Testis (tissue), 3 donors: ENCODE results near the gene C16orf92. TPM values are rescaled to one million over a fixed set of nuclear protein-coding genes. Genes with fewer than 3 reads are reported as not detected.

Experiments
- DNase-seq: peaks from one replicate; pipeline ENCODE4 v3.0.0-alpha.2; 2019
- H3K27ac ChIP-seq, 2 donors: fragments of 200-600 bp; sonication (generic); one replicate each; pipeline ENCODE4 v1.5.1; 2019
- H3K27me3 ChIP-seq: fragments of 200-600 bp; sonication (generic); one replicate; pipeline ENCODE4 v1.5.1; 2019
- H3K36me3 ChIP-seq: fragments of 200-600 bp; sonication (generic); one replicate; pipeline ENCODE4 v1.5.1; 2017; ENCODE audit warnings: low read depth; ENCODE audit errors: missing control alignments
- H3K4me1 ChIP-seq: fragments of 200-600 bp; sonication (generic); one replicate; pipeline ENCODE4 v1.5.1; 2019
- H3K4me3 ChIP-seq, 2 donors: fragments of 200-600 bp; sonication (generic); one replicate each; pipeline ENCODE4 v1.5.1; 2017 to 2019
- H3K9me3 ChIP-seq: fragments of 200-600 bp; sonication (generic); one replicate; pipeline ENCODE4 v1.5.1; 2017
- POLR2A ChIP-seq: fragments of 450-650 bp; IDR thresholded peaks from one replicate; pipeline ENCODE4 v1.6.1; 2017; ENCODE audit warnings: antibody characterized with exemption, mild to moderate bottlenecking, moderate library complexity
- WGBS, 2 donors: methylation state at CpG; one replicate each; pipeline ENCODE4 v1.1.5; 2018; 5-methylcytosine and 5-hydroxymethylcytosine counted together
- intact Hi-C: fragments of 100-400 bp; cut with DNase I; formaldehyde crosslinking; loops from one replicate; pipeline ENCODE4 v1.15.1; 2023; ENCODE audit warnings: low total_unique reads
- polyA plus RNA-seq: library from polyadenylated mRNA; stranded (reverse); fragments of 350-450 nt; fragmentation: Illumina TruSeq; extraction: RNeasy Lipid Tissue Mini Kit (QIAGEN cat#74804); gene quantifications from one replicate; pipeline ENCODE4 v1.2.3, GENCODE V29; 2014; ENCODE audit warnings: low read depth, low replicate concordance; ENCODE audit not compliant: insufficient read depth
- total RNA-seq, 2 donors: library from RNA; depleted of rRNA; stranded (reverse); fragments of >200 nt; gene quantifications; one replicate each; pipeline ENCODE4 v1.2.3, GENCODE V29; 2016
- TF ChIP-seq, protein P1 (sequence below), 3 experiments: fragments of 450-650 bp in 2 of 3; fragments of 200-600 bp in 1 of 3; sonication (generic) in 1 of 3; IDR thresholded peaks; one replicate each; pipeline ENCODE4 v1.5.1; 2016 to 2019; ENCODE audit warnings: antibody characterized with exemption in 3 of 3, mild to moderate bottlenecking in 2 of 3, moderate library complexity in 1 of 3

Gene C16orf92
- total and polyA plus RNA-seq, 3 donors from 2014 or later = 12.4 to 91.3 (median 20.3) TPM

GRCh38 chr16:30049871-30050270, 26.9 kb downstream of the C16orf92 start:
- no peaks in the 10 kb centered on the region for H3K27me3 ChIP-seq
- H3K4me1 ChIP-seq = peaks cover 7% of the 10 kb centered on the region
- no peaks in the 10 kb centered on the region for H3K36me3 ChIP-seq
- H3K9me3 ChIP-seq = no peaks in the 10 kb centered on the region
- no peak overlapping the region for H3K27ac ChIP-seq
- intact Hi-C loops = no loop called here
- TF ChIP-seq POLR2A = no peak
- TF ChIP-seq, protein P1, sequence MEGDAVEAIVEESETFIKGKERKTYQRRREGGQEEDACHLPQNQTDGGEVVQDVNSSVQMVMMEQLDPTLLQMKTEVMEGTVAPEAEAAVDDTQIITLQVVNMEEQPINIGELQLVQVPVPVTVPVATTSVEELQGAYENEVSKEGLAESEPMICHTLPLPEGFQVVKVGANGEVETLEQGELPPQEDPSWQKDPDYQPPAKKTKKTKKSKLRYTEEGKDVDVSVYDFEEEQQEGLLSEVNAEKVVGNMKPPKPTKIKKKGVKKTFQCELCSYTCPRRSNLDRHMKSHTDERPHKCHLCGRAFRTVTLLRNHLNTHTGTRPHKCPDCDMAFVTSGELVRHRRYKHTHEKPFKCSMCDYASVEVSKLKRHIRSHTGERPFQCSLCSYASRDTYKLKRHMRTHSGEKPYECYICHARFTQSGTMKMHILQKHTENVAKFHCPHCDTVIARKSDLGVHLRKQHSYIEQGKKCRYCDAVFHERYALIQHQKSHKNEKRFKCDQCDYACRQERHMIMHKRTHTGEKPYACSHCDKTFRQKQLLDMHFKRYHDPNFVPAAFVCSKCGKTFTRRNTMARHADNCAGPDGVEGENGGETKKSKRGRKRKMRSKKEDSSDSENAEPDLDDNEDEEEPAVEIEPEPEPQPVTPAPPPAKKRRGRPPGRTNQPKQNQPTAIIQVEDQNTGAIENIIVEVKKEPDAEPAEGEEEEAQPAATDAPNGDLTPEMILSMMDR (IDR thresholded peaks at IDR 0.05) = no peak
- DNase-seq = no peak
- WGBS, 2 donors = 91 to 98% methylated on average over 8 of the region's 8 CpGs
- no peak overlapping the region for H3K4me3 ChIP-seq

GRCh38 chr16:30051518-30051917, 28.5 kb downstream of the C16orf92 start:
- Histone ChIP-seq H3K27ac (no peak overlapping the region), H3K36me3 (no peaks in the 10 kb centered on the region), H3K4me1 (peaks cover 7% of the 10 kb centered on the region), H3K9me3 (no peaks in the 10 kb centered on the region), H3K4me3 (no peak overlapping the region), H3K27me3 (no peaks in the 10 kb centered on the region)
- TF ChIP-seq, protein P1 (IDR thresholded peaks at IDR 0.05) = no peak
- no peak for TF ChIP-seq POLR2A
- DNase-seq = no peak
- intact Hi-C loops = no loop called here
- WGBS, 2 donors = 79 to 81% methylated on average over 3 of the region's 3 CpGs

DNA sequence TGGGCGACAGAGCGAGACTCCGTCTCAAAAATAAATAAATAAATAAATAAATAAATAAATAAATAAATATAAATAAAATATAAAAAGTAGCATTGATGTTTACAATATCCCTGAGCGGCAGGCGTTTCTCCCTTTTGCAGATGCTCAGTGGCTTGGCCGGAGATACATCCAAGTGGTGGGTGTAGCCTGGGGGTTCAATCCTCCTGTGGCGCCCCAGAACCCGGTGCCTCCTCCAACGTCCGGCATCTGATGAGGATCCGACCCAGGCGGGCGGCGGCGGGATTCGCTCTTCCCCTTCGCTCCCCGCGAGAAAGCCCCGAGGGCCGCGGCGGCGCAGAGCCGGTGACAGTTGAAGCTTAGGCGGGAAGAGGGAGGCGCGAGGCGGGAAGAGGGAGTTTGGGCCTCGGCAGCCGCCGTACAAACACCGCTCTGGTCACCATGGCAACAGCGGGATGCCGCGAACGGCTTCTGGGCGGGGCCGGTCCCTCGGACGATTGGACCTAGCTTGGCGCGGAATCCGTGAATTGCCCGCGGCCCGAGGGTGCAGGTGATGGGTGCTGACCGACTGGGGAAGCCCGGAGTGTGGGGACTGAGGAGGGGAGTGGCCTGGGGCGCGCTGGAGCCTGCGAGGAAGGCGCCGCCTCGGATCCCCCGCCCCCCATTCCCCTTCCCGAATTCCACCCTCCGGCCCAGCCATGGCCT, 29.8 kb downstream of the C16orf92 start:
- no peaks in the 10 kb centered on the region for H3K27me3 ChIP-seq
- no peaks in the 10 kb centered on the region for H3K36me3 ChIP-seq
- peak overlapping the region; percentile 59 to 75 for H3K4me3 ChIP-seq
- H3K27ac ChIP-seq = peak overlapping the region in 1 of 2 donors; percentile 5
- no peak for TF ChIP-seq POLR2A
- TF ChIP-seq, protein P1 (IDR thresholded peaks at IDR 0.05) = peak in 2 of 3 experiments; percentile 4 to 39
- intact Hi-C loops = no loop called here
- no peaks in the 10 kb centered on the region for H3K9me3 ChIP-seq
- 5 to 6% methylated on average over 32 to 46 of the region's 58 CpGs for WGBS, 2 donors
- DNase-seq = peak; percentile 91
- peaks cover 7% of the 10 kb centered on the region for H3K4me1 ChIP-seq

- 1 to 4% methylated on average over 16 to 18 of the region's 19 CpGs for WGBS, 2 donors
- TF ChIP-seq, protein P1 (IDR thresholded peaks at IDR 0.05) = no peak
- no peak for TF ChIP-seq POLR2A
- Histone ChIP-seq H3K27me3 (no peaks in the 10 kb centered on the region), H3K36me3 (no peaks in the 10 kb centered on the region), H3K4me1 (peaks cover 7% of the 10 kb centered on the region), H3K4me3 (peak overlapping the region; percentile 59 to 75), H3K9me3 (no peaks in the 10 kb centered on the region), H3K27ac (peak overlapping the region in 1 of 2 donors; percentile 5)
- DNase-seq = no peak
- intact Hi-C loops = no loop called here
These were observed 30.5 kb downstream of the C16orf92 start for GRCh38 chr16:30053376-30054015.
